Measurements from ENCODE around the gene TESK2.

TESK2 gene

DNA sequence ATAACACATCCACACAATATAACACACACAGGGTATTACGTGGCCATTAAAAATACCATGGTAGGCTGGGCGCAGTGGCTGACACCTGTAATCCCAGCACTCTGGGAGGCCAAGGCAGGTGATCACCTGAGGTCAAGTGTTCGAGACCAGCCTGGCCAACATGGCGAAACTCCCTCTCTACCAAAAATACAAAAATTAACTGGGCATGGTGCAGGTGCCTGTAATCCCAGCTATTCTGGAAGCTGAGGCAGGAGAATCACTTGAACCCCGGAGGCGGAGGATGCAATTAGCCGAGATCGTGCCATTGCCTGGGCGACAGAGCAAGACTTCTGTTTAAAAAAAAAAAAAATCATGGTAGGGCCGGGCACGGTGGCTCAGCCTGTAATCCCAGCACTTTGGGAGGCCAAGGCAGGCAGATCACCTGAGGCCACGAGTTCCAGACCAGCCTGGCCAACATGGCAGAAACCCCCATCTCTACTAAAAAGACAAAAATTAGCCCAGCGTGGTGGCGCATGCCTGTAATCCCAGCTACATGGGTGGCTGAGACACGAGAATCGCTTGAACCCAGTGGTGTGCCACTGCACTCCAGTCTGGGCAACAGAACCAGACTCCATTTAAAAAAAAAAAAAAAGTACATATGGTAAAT lies 188.3 kb downstream of the TESK2 start:
- in situ Hi-C loops (cut with HindIII; ENCODE audit: low sequenced_read_pairs) = no loop called here
- no peak for TF ChIP-seq CTCF (IDR thresholded peaks at IDR 0.05; ENCODE audit: low read depth, low read length, missing control alignments)
- no peak for DNase-seq (ENCODE audit: low read depth)
- peak overlapping the region; percentile 58 for H3K4me3 ChIP-seq (ENCODE audit: low read depth, low read length)

DNA sequence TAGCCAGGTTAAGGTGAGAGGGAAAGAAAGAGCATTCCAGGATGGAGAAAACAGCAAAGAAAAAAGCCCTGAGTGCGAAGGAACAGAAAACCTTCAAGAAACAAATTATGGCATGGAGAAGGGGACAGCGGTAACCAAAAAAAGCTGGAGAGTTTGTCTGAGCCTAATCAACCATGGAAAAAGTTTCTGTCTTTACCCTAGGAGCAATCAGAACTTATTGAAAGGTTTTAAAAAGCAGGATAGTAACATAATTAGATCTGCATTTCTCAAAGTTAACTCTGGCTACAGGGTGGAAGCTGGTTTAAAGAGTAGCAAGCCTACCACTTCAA lies 190.3 kb downstream of the TESK2 start:
- DNase-seq (ENCODE audit: low read depth) = no peak
- in situ Hi-C loops (cut with HindIII; ENCODE audit: low sequenced_read_pairs) = no loop called here
- no peak for TF ChIP-seq CTCF (IDR thresholded peaks at IDR 0.05; ENCODE audit: low read depth, low read length, missing control alignments)
- no peak overlapping the region for H3K4me3 ChIP-seq (ENCODE audit: low read depth, low read length)

GRCh38 chr1:45299981-45300668 lies 190.8 kb downstream of the TESK2 start:
- H3K4me3 ChIP-seq (ENCODE audit: low read depth, low read length) = no peak overlapping the region
- TF ChIP-seq CTCF (IDR thresholded peaks at IDR 0.05; ENCODE audit: low read depth, low read length, missing control alignments) = peak; percentile 70
- in situ Hi-C loops (cut with HindIII; ENCODE audit: low sequenced_read_pairs) = no loop called here
- peak; percentile 74 for DNase-seq (ENCODE audit: low read depth)

DNA sequence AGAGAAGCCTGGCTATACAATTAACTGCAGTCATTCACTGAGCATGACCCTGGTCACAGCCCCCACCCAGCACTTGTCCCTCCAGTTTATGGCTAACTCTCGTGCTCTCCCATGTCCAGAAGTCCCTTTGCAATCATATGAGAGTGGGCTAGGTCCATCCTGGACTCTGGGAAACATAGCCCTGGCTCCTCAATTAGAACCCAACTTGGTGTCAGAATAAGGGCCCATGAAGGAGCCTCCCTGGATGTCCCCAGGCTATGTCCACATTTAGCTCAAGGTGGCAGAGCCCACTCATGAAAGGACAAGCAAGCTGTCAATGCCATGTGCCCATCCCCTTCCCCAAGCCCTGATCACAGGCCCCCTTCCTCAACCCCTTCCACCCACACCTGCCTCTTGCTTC lies 191.7 kb downstream of the TESK2 start:
- DNase-seq (ENCODE audit: low read depth) = no peak
- H3K4me3 ChIP-seq (ENCODE audit: low read depth, low read length) = no peak overlapping the region
- TF ChIP-seq CTCF (IDR thresholded peaks at IDR 0.05; ENCODE audit: low read depth, low read length, missing control alignments) = no peak
- in situ Hi-C loops (cut with HindIII; ENCODE audit: low sequenced_read_pairs) = no loop called here

DNA sequence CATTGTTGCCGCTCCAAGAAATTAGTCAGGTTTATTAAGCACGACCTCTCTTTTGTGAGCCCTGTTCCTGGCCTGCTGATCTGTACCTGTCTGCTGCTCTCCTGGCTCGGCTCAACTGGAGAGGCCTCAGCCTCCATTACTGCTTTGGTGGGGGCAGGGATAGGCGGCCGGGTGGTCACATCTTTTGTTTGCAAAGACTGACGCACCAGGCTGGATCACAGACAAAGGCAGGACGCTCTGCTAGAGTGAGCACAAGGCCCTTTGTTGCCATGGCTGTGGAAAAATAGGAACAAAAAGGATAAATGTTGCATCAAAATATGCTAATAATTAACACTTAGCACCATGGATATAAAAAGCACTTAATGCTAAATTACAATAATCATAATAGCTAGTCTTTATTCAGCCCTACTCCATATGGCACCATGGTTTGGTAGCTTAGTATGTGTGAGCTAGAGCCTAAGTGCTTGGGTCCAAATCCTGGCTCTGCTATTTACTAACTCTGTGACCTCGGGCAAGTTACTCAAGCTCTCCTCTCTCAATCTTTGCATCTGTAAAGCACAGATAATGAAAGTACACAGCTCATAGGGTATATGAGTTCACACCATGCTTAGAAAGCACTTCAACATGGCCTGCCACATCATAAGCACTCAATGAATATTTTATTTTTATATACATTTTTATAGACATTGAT lies 193.2 kb downstream of the TESK2 start:
- in situ Hi-C loops (cut with HindIII; ENCODE audit: low sequenced_read_pairs) = no loop called here

More for the DNA sequence above, 193.2 kb downstream of the TESK2 start:
- TF ChIP-seq CTCF (IDR thresholded peaks at IDR 0.05; ENCODE audit: low read depth, low read length, missing control alignments) = no peak
- H3K4me3 ChIP-seq (ENCODE audit: low read depth, low read length) = no peak overlapping the region
- no peak for DNase-seq (ENCODE audit: low read depth)

All from astrocyte of the cerebellum (primary cell).